GM12874 (cell line): ENCODE results near the gene KIF11.

ENCODE experiments used
- TF ChIP-seq, protein P1 (sequence below): IDR thresholded peaks from 2 replicates; pipeline ENCODE4 v1.5.1; 2011; ENCODE audit warnings: low read depth, mild to moderate bottlenecking, control low read depth, low read length, moderate library complexity; ENCODE audit not compliant: insufficient read depth

The KIF11 gene

DNA sequence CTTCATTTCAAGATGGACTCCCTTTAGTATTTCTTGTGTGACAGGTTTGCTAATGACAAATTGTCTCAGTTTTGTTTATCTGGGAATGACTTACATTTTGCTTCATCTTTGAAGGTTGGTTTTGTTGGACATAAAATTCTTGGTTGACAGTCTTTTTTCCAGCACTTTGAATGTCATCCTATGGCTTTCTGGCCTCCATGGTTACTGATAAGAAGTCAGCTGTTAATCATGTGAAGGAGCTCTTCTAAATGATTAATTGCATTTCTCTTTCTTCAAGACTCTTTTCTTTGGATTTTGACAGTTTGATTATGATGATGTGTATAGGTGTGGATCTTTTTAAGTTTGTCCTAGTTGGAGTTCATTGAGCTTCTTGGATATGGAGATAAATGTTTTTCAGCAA lies 69.9 kb downstream of the KIF11 start:
- TF ChIP-seq, protein P1, sequence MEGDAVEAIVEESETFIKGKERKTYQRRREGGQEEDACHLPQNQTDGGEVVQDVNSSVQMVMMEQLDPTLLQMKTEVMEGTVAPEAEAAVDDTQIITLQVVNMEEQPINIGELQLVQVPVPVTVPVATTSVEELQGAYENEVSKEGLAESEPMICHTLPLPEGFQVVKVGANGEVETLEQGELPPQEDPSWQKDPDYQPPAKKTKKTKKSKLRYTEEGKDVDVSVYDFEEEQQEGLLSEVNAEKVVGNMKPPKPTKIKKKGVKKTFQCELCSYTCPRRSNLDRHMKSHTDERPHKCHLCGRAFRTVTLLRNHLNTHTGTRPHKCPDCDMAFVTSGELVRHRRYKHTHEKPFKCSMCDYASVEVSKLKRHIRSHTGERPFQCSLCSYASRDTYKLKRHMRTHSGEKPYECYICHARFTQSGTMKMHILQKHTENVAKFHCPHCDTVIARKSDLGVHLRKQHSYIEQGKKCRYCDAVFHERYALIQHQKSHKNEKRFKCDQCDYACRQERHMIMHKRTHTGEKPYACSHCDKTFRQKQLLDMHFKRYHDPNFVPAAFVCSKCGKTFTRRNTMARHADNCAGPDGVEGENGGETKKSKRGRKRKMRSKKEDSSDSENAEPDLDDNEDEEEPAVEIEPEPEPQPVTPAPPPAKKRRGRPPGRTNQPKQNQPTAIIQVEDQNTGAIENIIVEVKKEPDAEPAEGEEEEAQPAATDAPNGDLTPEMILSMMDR = no peak

DNA sequence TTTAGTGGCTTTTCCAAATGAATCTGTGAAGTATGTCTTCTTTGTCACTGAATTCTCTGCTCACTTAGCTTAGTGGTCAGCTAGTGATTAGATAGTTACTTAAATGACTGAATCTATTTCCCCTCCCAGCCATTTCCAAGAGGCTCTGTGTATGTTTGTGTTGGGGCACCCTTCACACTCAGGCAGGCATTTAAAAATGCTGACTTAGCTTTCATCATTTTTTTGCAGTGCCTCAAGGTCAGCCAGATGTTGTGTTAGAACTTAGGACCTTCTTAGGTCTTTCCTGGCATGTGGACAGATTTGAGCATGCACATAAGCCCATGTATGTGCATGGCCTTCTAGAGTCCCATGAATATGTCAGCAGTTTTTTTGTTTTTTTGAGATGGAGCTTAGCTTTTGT lies 71.4 kb downstream of the KIF11 start:
- TF ChIP-seq, protein P1 = no peak

DNA sequence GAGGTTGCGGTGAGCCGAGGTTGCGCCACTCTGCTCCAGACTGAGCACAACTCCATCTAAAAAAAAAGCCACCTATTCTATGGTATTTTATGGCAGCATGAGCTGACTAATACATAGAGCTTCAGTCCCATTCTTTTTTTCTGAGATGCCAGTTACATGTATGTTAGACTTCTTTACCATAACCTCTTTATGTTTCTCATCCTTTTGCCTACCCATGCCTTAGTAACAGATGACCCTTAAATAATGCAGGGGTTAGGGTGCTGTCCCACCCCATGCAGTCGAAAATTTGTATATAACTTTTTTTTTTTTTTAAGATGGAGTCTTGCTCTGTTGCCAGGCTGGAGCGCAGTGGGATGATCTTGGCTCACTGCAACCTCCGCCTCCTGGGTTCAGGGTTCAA lies 74.1 kb downstream of the KIF11 start:
- TF ChIP-seq, protein P1 = no peak

DNA sequence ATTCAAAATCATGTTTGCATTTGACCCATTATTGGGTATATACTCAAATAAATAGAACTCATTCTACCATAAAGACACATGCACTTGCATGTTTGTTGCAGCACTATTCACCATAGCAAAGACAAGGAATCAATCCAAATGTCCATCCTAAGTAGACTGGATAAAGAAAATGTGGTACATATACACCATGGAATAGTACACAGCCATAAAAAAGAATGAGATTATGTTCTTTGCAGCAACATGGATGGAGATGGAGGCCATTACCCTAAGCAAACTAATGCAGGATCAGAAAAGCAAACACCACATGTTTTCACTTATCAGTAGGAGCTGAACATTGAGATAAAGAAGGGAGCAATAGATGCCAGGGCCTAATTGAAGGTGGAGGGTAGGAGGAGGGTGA lies 84.8 kb downstream of the KIF11 start:
- TF ChIP-seq, protein P1 = no peak

DNA sequence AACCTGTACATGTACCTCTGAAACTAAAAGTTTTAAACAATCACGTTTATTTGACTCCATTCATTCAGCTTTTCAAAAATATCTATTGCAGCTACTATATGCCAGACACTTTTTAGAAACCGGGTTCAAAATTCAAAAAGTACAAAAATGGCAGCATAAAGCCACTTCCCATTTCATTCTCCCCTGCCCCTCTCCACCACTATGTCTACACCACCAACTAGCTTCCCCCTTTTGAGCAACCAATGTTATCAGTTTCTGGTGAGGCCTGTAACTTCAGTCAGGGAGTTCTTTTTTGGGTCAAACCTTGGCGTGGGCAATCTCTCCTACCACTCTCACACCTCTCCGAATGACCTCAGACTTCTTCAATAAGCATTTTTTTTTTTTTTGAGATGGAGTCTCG lies 85.3 kb downstream of the KIF11 start:
- TF ChIP-seq, protein P1 = no peak

DNA sequence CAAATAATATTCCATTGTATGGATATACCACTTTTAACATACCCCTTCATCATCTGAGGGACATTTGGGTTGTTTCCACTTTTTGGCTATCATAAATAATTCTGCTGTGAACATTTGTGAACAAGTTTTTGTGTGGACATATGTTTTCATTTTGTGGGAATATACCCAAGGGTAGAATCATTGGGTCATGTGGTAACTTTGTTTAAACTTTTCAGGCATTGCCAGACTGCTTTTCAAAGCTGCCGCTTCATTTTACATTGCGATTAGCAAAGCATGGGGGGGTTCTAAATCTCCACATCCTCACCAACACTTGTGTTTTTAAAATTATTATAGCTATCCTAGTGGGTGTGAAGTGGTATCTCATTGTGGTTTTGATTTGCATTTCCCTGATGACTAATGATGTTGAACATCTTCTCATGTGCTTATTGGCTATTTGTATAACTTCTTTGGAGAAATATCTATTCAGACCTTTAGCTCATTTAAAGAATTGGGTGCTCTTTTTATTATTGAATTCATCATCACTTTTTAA lies 88.4 kb downstream of the KIF11 start:
- TF ChIP-seq, protein P1 = no peak

DNA sequence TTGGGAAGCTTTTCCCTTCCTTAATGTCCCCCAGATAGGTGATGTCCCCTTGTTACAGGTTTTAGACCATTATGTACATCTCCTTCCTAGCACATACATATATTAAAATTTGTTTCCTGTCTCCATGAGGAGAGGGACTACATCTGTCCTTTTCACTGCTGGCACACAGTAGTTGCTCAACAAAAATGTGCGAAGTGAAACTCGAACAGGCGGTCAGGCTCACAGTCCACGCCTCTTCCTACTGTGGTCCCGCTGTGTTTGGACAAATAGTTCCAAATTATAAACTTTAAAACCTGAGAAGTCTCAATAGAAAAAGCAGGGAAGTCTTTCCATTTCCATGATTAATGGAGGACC lies 95.6 kb downstream of the KIF11 start:
- TF ChIP-seq, protein P1 = no peak
